B cell (primary cell): ENCODE results near the gene WDFY4. TPM values are rescaled to one million over a fixed set of nuclear protein-coding genes. Genes with fewer than 3 reads are reported as not detected.

Source experiments
- ATAC-seq: fragments of 200-7000 bp; cut with Tn5 transposase; one replicate; pipeline ENCODE4 v1.10.0; 2021; ENCODE audit warnings: low read depth, mild to moderate bottlenecking, moderate number of reproducible peaks, moderate library complexity
- CTCF ChIA-PET: fragments of 350-600 bp; sonication (Branson Sonifier 250); formaldehyde crosslinking; loops from one replicate; lab custom pipeline; 2021; ENCODE audit warnings: antibody characterized with exemption, inconsistent platforms; lab: Charles Lee
- POLR2A ChIA-PET: fragments of 350-600 bp; sonication (Branson Sonifier 250); formaldehyde crosslinking; loops from one replicate; lab custom pipeline; 2021; ENCODE audit warnings: antibody characterized with exemption; lab: Charles Lee
- DNase-seq: peaks from one replicate; pipeline ENCODE4 v3.0.0; 2013
- H2AFZ ChIP-seq: 2 replicates; pipeline ENCODE4 v1.6.1; 2012; ENCODE audit warnings: mild to moderate bottlenecking, low read depth, low read length; ENCODE audit not compliant: insufficient read depth, poor library complexity, severe bottlenecking
- H3K27ac ChIP-seq, 2 donors: 1 replicate in 1 of 2; 2 replicates in 1 of 2; pipeline ENCODE4 v1.5.1; 2012 to 2013; ENCODE audit warnings: low read length in 2 of 2, mild to moderate bottlenecking in 2 of 2, moderate library complexity in 1 of 2
- H3K27me3 ChIP-seq, 4 experiments: fragments of 200-600 bp in 1 of 4; sonication (generic) in 1 of 4; replicated peaks in 1 of 4; 1 replicate in 2 of 4; 2 replicates in 2 of 4; pipeline versions ENCODE4 v1.6.1 to v1.7.0; 2013 to 2016; ENCODE audit warnings: low read length in 3 of 4, mild to moderate bottlenecking in 2 of 4, mixed read lengths in 1 of 4, moderate library complexity in 1 of 4; ENCODE audit not compliant: insufficient read depth in 4 of 4, control insufficient read depth in 3 of 4; ENCODE audit errors: control extremely low read depth in 1 of 4
- H3K36me3 ChIP-seq, 2 experiments: replicated peaks in 1 of 2; 1 replicate in 1 of 2; 2 replicates in 1 of 2; pipeline versions ENCODE4 v1.6.1 to v1.7.1; 2013; ENCODE audit warnings: low read length in 1 of 2; ENCODE audit not compliant: insufficient read depth in 2 of 2, control insufficient read depth in 1 of 2; ENCODE audit errors: control extremely low read depth in 1 of 2, extremely low read depth in 1 of 2
- H3K4me1 ChIP-seq, 2 donors: fragments of 200-600 bp in 1 of 2; sonication (generic) in 1 of 2; 1 replicate in 1 of 2; 2 replicates in 1 of 2; pipeline versions ENCODE4 v1.5.1 to v1.6.1; 2013 to 2017; ENCODE audit warnings: low read length in 2 of 2; ENCODE audit not compliant: control insufficient read depth in 2 of 2, insufficient read depth in 2 of 2
- H3K4me2 ChIP-seq: replicated peaks from 2 replicates; pipeline ENCODE3; 2012; ENCODE audit warnings: mild to moderate bottlenecking, low read depth, low read length; ENCODE audit not compliant: poor library complexity, severe bottlenecking
- H3K4me3 ChIP-seq, 5 experiments: fragments of 200-600 bp in 1 of 5; sonication (generic) in 1 of 5; 1 replicate in 3 of 5; 2 replicates in 2 of 5; pipeline versions ENCODE4 v1.5.1 to v1.7.0; 2011 to 2016; ENCODE audit warnings: low read length in 4 of 5, mild to moderate bottlenecking in 4 of 5, low read depth in 2 of 5, control low read depth in 1 of 5, moderate library complexity in 1 of 5; ENCODE audit not compliant: insufficient read depth in 1 of 5; ENCODE audit errors: control extremely low read depth in 1 of 5, extremely low read depth in 1 of 5
- H3K79me2 ChIP-seq: fragments of 200-600 bp; sonication (generic); one replicate; pipeline ENCODE4 v1.6.0; 2016; ENCODE audit warnings: low read length; ENCODE audit not compliant: control insufficient read depth, insufficient read depth
- H3K9ac ChIP-seq: fragments of 200-600 bp; sonication (generic); 2 replicates; pipeline ENCODE4 v1.6.1; 2017; ENCODE audit warnings: mild to moderate bottlenecking, low read length, moderate library complexity
- H3K9me3 ChIP-seq, 3 donors: one replicate each; pipeline versions ENCODE4 v1.6.1 to v1.7.1; 2013; ENCODE audit warnings: low read length in 2 of 3; ENCODE audit not compliant: control insufficient read depth in 2 of 3, insufficient read depth in 1 of 3; ENCODE audit errors: control extremely low read depth in 1 of 3
- H4K20me1 ChIP-seq: 2 replicates; pipeline ENCODE4 v1.6.0; 2012; ENCODE audit warnings: mild to moderate bottlenecking, low read length; ENCODE audit not compliant: insufficient read depth, control insufficient read depth, poor library complexity, severe bottlenecking
- H3K27ac Mint-ChIP-seq: one replicate; pipeline ENCODE4 v1.8.0; 2021; ENCODE audit warnings: mixed read lengths
- H3K27me3 Mint-ChIP-seq: one replicate; pipeline ENCODE4 v1.8.0; 2021; ENCODE audit warnings: mixed read lengths
- H3K4me1 Mint-ChIP-seq: one replicate; pipeline ENCODE4 v1.8.0; 2021; ENCODE audit warnings: mixed read lengths
- H3K4me3 Mint-ChIP-seq: one replicate; pipeline ENCODE4 v1.8.0; 2021; ENCODE audit warnings: mixed read lengths
- H3K9me3 Mint-ChIP-seq: one replicate; pipeline ENCODE4 v1.8.0; 2022; ENCODE audit warnings: mixed read lengths; ENCODE audit not compliant: insufficient read depth
- CTCF ChIP-seq: fragments of 200-600 bp; IDR thresholded peaks from one replicate; pipeline ENCODE4 v1.8.0; 2022; ENCODE audit warnings: antibody characterized with exemption, mild to moderate bottlenecking
- EZH2 ChIP-seq: IDR thresholded peaks from 2 replicates; pipeline ENCODE4 v1.6.1; 2012; ENCODE audit warnings: borderline replicate concordance, low read depth, mild to moderate bottlenecking, moderate library complexity, low read length; ENCODE audit not compliant: insufficient read depth, poor library complexity, severe bottlenecking
- WGBS: methylation state at CpG from one replicate; pipeline ENCODE4 v1.1.5; 2013; ENCODE audit warnings: missing lambda C conversion rate; ENCODE audit not compliant: insufficient coverage; 5-methylcytosine and 5-hydroxymethylcytosine counted together
- intact Hi-C: fragments of 100-400 bp; cut with micrococcal nuclease; formaldehyde crosslinking; loops from one replicate; pipeline ENCODE4 v1.10.0; 2022
- polyA plus RNA-seq: library from polyadenylated mRNA; depleted of rRNA; stranded (reverse); fragments of >200 nt; gene quantifications from 2 replicates; pipeline ENCODE4 v1.2.3, GENCODE V29; 2012
- total RNA-seq, 2 donors: library from RNA; stranded (reverse); fragments of 120-200 nt in 1 of 2; gene quantifications; 1 replicate in 1 of 2; 2 replicates in 1 of 2; pipeline versions ENCODE4 v1.2.3 to v1.2.4, GENCODE V29; 2013 to 2022

WDFY4 gene
- total and polyA plus RNA-seq, 2 donors (not counting 1 experiment from before 2014, with no cell fraction given) = 262 to 560 TPM

- Mint-ChIP-seq H3K4me3 (no peak overlapping the region), H3K4me1 (no peaks in the 10 kb centered on the region), H3K27ac (no peak overlapping the region), H3K27me3 (no peaks in the 10 kb centered on the region), H3K9me3 (no peaks in the 10 kb centered on the region)
- ATAC-seq = no peak
- POLR2A ChIA-PET = no interaction called here
- no peak overlapping the region for H3K4me3 ChIP-seq
- H3K27ac ChIP-seq = no peak overlapping the region
- peaks cover 2 to 96% of the 10 kb centered on the region in 2 experiments for H3K36me3 ChIP-seq
- no peak overlapping the region for H2AFZ ChIP-seq
- CTCF ChIA-PET = no interaction called here
- H3K9me3 ChIP-seq = no peaks in the 10 kb centered on the region
- peaks cover 25% of the 10 kb centered on the region for H3K79me2 ChIP-seq
- no peak overlapping the region for H3K4me2 ChIP-seq
- no peak for TF ChIP-seq EZH2
- TF ChIP-seq CTCF = no peak
- no CpG with 5 or more reads among the region's 1 CpG for WGBS
- intact Hi-C loops = no loop called here
- no peaks in the 10 kb centered on the region for H3K4me1 ChIP-seq
- DNase-seq = no peak
- no peak overlapping the region for H3K9ac ChIP-seq
- no peaks in the 10 kb centered on the region for H3K27me3 ChIP-seq
- peaks cover 16% of the 10 kb centered on the region for H4K20me1 ChIP-seq
Observed at GRCh38 chr10:48813291-48813690, 128.6 kb downstream of the WDFY4 start.

- ChIA-PET POLR2A (no interaction called here), CTCF (no interaction called here)
- WGBS = 93% methylated on average over 2 of the region's 3 CpGs
- no peak overlapping the region for H3K9ac ChIP-seq
- TF ChIP-seq EZH2 (no peak), CTCF (no peak)
- no peak for DNase-seq
- H3K4me3 Mint-ChIP-seq = no peak overlapping the region
- no peaks in the 10 kb centered on the region for H3K27me3 ChIP-seq
- H3K27ac Mint-ChIP-seq = no peak overlapping the region
- H3K36me3 ChIP-seq = peaks cover 2 to 95% of the 10 kb centered on the region in 2 experiments
- no peak overlapping the region for H3K4me3 ChIP-seq
- no peak overlapping the region for H3K27ac ChIP-seq
- H3K4me2 ChIP-seq = no peak overlapping the region
- H3K9me3 Mint-ChIP-seq = no peaks in the 10 kb centered on the region
- H3K27me3 Mint-ChIP-seq = no peaks in the 10 kb centered on the region
- H3K4me1 Mint-ChIP-seq = no peaks in the 10 kb centered on the region
- no peak for ATAC-seq
- intact Hi-C loops = no loop called here
- H3K4me1 ChIP-seq = no peaks in the 10 kb centered on the region
- peaks cover 27% of the 10 kb centered on the region for H3K79me2 ChIP-seq
- H3K9me3 ChIP-seq = no peaks in the 10 kb centered on the region
- no peak overlapping the region for H2AFZ ChIP-seq
- H4K20me1 ChIP-seq = peaks cover 18% of the 10 kb centered on the region
Observed at GRCh38 chr10:48813825-48814224, 129.2 kb downstream of the WDFY4 start.
